ENCODE results near the gene PTGER1. TPM values are rescaled to one million over a fixed set of nuclear protein-coding genes. Genes with fewer than 3 reads are reported as not detected.

Gene PTGER1
- total and polyA plus RNA-seq, 2 of the 8 experiments (the other 6 are each of a cell fraction or from before 2014, with no cell fraction given), result 0.20 to 0.41 TPM

DNA sequence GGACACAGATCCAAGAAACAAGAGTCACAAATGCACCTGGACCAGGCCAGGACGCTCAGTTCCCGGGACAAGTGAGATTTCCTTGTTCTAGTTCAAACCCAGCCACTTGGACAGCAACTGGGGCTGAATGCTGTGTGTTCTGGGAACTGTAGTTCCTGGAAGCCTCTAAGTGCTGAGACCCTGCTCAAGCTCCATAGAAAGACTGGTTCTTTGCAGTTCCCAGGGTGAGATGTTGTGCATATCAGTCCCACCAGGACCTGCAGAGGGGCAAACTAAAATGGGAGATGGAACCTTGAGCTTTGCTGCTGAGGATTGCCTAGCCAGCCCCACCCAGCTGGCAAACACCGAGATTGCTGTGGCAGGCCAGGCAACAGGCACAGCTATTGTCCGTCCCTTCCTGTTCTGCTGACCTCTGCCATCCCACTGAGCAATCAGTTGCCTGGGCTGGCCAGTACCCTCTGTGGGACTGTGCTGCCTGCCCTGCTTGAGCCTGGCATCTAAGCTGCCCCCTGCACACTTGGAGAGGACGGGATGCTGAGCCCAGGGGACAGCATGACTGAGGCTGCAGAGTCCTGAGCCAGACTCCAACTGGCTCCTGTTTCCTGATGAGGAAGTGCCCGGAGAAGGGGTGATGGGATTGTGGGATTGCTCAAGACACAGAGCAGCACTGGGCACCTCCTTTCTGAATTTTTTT lies 22.2 kb upstream of the PTGER1 start:
- Histone ChIP-seq H3K27me3 (replicated peaks in 1 of 4; ENCODE audit: control insufficient read depth in 3 of 4, extremely low read depth in 1 of 4, insufficient read depth in 3 of 4, low read length in 3 of 4) (no peaks in the 10 kb centered on the region), H4K20me1 (replicated peaks in 1 of 2; ENCODE audit: control insufficient read depth in 1 of 2, insufficient read depth in 2 of 2, low read length in 2 of 2) (peaks cover 0 to 8% of the 10 kb centered on the region in 2 experiments), H3K4me1 (replicated peaks in 1 of 4; ENCODE audit: control insufficient read depth in 3 of 4, insufficient read depth in 4 of 4, low read length in 3 of 4) (peaks cover 0 to 13% (median 6%) of the 10 kb centered on the region in 4 experiments; a peak in 6 of 7 replicates), H2BK12ac (ENCODE audit: low read depth, low read length) (peak overlapping the region; percentile 2), H3K14ac (ENCODE audit: insufficient read length) (no peak overlapping the region), H3K23me2 (ENCODE audit: low read depth, low read length) (peaks cover 7% of the 10 kb centered on the region; the same call in 1 of the 2 replicates), H2AFZ (ENCODE audit: low read length) (peak overlapping the region; percentile 36; the same call in 1 of the 2 replicates), H2BK120ac (replicated peaks; ENCODE audit: low read depth, low read length) (no peak overlapping the region), H3K23ac (ENCODE audit: insufficient read length) (no peak overlapping the region), H3K18ac (ENCODE audit: extremely low read depth, low read length) (no peak overlapping the region), H2BK5ac (ENCODE audit: low read depth, low read length) (no peak overlapping the region), H3K4ac (replicated peaks; ENCODE audit: insufficient read length, low read depth, low read length) (no peak overlapping the region), H3K9ac (replicated peaks in 1 of 4; ENCODE audit: extremely low read depth in 1 of 4, low read depth in 3 of 4, low read length in 3 of 4) (peak overlapping the region in 1 of 4 experiments; percentile 40; a peak in 1 of 7 replicates), H2BK15ac (ENCODE audit: low read length) (peak overlapping the region; percentile 88; the same call in 1 of the 2 replicates), H2AK5ac (ENCODE audit: low read depth, low read length) (peak overlapping the region; percentile 82), H2BK20ac (ENCODE audit: low read length) (peak overlapping the region; percentile 80), H4K91ac (replicated peaks; ENCODE audit: insufficient read length, low read length) (peak overlapping the region; percentile 86), H3K56ac (replicated peaks; ENCODE audit: insufficient read length, low read depth, low read length) (no peak overlapping the region), H3K79me2 (ENCODE audit: control insufficient read depth in 1 of 2, insufficient read depth in 2 of 2, low read length in 2 of 2) (peaks cover 0 to 11% of the 10 kb centered on the region in 2 experiments; a peak in 2 of 4 replicates), H3K27ac (ENCODE audit: low read depth, low read length) (no peak overlapping the region), H3K9me3 (ENCODE audit: insufficient read depth in 2 of 2, low read depth in 1 of 2, low read length in 1 of 2) (no peaks in the 10 kb centered on the region), H3K4me2 (ENCODE audit: insufficient read depth in 1 of 2, low read depth in 2 of 2, low read length in 2 of 2) (peak overlapping the region in 1 of 2 experiments; percentile 21; a peak in 1 of 4 replicates), H3K79me1 (ENCODE audit: low read depth, low read length) (peaks cover 3% of the 10 kb centered on the region), H4K8ac (ENCODE audit: extremely low read depth, insufficient read depth, low read length) (peak overlapping the region; percentile 19; the same call in 1 of the 2 replicates), H4K5ac (ENCODE audit: insufficient read length, low read depth, low read length) (no peak overlapping the region), H3K4me3 (ENCODE audit: extremely low read depth in 1 of 4, insufficient read depth in 2 of 4, low read depth in 3 of 4, low read length in 4 of 4) (no peak overlapping the region), H3K36me3 (ENCODE audit: control insufficient read depth in 2 of 4, insufficient read depth in 4 of 4, low read length in 3 of 4) (no peaks in the 10 kb centered on the region)
- CTCF ChIA-PET (ENCODE audit: partially characterized antibody), result interaction anchor here (1.1 to 3.8 kb wide), 5 partner anchors 9 to 59 kb away, joined by 3 to 24 read pairs (median 7); no protein-coding TSS in a partner anchor
- DNase-seq (ENCODE audit: low read depth in 1 of 2, low spot score in 2 of 2), result no peak
- 78% methylated on average over 4 of the region's 6 CpGs; no CpG with 5 or more reads in 1 of the 2 experiments for WGBS, 2 experiments (ENCODE audit: extremely low coverage in 1 of 2, insufficient coverage in 1 of 2, insufficient read length in 1 of 2, insufficient replicate concordance in 2 of 2, low coverage in 1 of 2, low lambda C conversion rate in 2 of 2, missing lambda C conversion rate in 1 of 2)
- no peak for FAIRE-seq
- TF ChIP-seq, protein P1, sequence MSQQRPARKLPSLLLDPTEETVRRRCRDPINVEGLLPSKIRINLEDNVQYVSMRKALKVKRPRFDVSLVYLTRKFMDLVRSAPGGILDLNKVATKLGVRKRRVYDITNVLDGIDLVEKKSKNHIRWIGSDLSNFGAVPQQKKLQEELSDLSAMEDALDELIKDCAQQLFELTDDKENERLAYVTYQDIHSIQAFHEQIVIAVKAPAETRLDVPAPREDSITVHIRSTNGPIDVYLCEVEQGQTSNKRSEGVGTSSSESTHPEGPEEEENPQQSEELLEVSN (IDR thresholded peaks at IDR 0.05), result no peak
- TF ChIP-seq SIX5 (IDR thresholded peaks at IDR 0.05; ENCODE audit: low read depth, low read length), result peak; percentile 25; the same call in 1 of the 2 replicates
- POLR2A ChIA-PET (ENCODE audit: partially characterized antibody), result interaction anchor here (0.6 to 6.0 kb wide), 9 partner anchors 9 to 969 kb away, joined by 3 to 45 read pairs (median 4); partner anchors contain the start of genes DNAJB1 and PTGER1
